Measurements from ENCODE around the gene GP1BB. TPM values are rescaled to one million over a fixed set of nuclear protein-coding genes. Genes with fewer than 3 reads are reported as not detected.
"Not testable (repeated sequence)": the region's sequence is repeated elsewhere in the genome, so short reads cannot be mapped to it uniquely, and the experiment has no call there.

The GP1BB gene
- 22.8 TPM for polyA plus RNA-seq (ENCODE audit: insufficient read length)

DNA sequence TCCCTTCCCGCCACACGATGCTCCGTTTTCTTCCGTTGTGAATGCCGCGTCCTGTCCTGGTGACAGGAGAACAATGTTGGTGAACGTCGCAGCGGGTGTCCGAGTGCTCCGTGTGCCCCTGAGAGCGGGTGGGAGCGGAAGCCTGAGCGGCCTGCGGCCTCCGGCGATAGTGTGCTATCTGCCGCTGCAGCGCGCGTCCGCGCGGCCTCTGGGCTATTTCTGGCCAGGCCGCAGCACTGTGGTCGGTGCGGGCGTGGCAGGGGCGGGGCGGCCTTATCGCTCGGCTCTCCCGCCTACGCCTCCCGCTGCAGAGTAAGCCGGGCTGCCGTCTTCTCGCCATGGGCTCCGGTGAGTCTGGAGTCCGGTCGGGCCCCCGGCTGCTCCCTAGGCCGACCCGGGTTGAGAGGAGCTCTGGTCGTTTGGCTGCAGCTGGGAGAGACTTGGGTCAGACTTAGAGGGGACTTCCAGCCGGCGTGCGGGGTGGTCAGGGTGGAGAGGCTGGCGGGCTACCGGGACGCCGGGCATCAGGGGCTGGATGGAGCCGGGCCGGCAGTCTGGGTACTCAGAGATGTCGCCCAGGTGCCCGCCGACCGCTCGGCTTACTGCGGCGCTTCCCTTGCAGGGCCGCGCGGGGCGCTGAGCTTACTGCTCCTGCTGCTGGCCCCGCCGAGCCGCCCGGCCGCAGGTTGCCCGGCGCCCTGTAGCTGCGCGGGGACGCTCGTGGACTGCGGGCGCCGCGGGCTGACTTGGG, at the start of gene GP1BB:
TSS of gene GP1BB (plus strand) at position 308 of the 751 bp plus-strand sequence. CDS start at position 339, 31 bp downstream.
- no peak for DNase-seq

DNA sequence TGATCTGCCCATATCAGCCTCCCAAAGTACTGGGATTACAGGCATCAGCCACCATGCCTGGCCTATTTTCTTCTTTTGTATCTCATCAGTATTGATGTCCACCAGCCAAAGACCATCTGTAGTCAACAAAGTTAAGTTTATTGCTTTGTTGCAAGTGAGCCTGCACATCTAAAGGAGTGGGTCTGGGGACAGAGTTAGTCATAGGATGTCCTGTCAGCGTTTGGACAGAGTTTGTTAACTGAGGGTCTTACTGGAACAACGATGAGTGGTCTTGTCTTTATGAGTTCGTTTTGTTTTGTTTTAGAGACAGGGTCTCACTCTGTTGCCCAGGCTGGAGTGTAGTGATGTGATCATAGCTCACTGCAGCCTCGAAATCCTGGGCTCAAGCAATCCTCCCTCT, 49.7 kb upstream of the GP1BB start:
- DNase-seq = no peak

DNA sequence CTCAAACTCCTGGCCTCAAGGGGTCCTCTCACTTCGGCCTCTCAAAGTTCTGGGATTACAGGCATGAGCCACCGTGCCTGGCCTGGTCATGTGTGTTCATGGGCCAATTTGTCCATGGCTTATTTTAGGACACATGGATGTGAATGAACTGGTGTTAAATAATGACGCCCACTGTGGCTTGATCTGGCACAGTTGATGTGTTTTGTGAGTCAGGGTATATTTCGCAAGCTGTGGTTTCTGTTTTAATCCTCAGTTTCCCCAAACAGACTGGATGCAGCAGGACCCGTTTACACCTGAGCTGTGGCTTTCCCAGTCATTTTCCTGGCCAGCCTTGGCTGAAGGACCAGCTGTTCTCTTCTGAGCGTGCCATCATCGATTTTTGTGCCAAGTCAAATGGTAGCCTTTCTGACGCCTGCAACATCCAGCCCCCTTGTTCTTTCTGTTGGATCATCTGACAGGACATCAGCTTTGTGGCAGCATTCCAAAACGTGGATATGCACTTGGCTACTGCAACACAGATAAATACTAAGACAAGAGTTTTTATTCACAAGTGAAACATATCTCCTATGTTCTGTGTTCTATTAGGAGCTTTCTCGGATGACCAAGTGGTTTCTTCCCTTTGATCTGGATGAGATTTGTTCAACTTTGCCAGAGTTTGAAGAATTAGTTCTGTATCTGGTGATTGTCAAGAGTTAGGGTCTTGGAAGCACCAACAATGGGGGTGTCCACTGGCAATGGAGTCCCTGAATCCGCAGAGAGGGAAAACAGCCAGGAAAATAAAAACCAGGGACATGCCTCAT, 49.0 kb upstream of the GP1BB start:
- DNase-seq = no peak

DNA sequence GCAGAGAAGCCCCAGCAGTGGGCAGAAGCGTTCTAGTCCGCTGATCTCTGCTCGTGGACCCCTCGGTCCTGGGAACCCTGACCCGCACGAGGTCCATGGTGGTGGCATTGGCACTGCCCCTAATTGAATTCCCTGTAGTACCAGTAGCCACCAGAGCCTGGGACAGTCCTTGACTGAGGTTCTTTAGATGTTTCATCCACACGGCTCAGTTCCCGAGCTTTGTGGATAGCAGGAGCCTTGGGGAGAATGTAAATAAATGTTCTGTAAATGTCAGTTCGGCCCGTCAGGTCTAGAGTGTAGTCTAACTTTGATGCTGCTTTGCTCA, 48.4 kb upstream of the GP1BB start:
- no peak for DNase-seq

DNA sequence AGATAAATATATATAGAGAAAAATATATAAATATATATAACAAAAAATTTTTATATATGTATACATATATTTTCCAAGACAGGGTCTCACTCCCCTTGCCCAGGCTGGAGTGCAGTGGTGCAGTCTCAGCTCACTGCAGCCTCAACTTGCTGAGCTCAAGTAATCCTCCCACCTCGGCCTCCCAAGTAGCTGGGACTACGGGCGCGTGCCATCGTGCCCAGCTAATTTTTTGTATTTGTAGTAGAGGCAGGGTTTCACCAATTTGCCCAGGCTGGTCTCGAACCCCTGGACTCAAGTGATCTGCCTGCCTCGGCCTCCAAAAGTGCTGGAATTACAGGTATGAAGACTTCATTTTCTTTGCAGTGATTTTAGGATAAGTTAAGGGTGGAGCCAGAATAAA, 47.9 kb upstream of the GP1BB start:
- DNase-seq = no peak

DNA sequence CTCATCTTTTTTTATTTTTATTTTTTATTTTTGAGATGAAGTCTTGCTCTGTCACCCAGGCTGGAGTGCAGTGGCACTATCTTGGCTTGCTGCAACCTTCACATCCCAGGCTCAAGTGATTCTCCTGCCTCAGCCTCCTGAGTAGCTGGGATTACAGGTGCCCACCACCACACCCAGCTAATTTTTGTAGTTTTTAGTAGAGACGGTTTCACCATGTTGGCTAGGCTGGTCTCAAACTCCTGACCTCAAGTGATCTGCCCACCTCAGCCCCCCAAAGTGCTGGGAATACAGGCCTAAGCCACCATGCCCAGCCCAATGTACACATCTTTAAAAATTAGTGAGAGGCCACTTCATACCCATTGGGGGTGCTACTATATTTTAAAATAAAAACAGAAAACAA, 46.9 kb upstream of the GP1BB start:
- not testable (repeated sequence) for DNase-seq

DNA sequence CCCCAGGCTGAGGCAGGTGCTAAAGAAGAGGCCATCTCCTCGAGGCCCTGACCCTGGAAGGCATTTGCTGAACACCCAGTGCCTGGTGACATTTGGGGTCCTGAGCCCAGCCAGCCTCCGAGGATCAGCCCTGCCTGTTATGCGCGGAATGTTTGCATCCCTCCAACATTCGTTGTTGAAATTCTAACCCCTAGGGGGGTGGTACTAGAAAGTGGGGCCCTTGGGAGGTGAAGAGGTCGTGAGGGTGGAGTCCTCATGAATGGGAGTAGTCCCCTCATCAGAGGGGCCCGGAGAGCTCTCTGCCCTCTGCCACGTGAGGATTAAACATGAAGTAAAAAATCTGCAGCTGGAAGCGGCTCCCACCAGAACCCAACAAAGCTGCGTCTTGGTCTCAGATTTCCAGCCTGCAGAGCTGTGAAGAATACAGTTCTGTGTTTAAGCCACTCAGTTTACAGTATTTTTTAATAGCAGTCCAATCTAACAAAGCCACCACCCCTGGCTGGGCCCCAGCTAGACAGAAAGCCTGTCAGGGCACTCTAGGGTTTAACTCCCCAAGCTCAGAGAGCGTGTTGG, 44.3 kb upstream of the GP1BB start:
- DNase-seq = no peak

DNA sequence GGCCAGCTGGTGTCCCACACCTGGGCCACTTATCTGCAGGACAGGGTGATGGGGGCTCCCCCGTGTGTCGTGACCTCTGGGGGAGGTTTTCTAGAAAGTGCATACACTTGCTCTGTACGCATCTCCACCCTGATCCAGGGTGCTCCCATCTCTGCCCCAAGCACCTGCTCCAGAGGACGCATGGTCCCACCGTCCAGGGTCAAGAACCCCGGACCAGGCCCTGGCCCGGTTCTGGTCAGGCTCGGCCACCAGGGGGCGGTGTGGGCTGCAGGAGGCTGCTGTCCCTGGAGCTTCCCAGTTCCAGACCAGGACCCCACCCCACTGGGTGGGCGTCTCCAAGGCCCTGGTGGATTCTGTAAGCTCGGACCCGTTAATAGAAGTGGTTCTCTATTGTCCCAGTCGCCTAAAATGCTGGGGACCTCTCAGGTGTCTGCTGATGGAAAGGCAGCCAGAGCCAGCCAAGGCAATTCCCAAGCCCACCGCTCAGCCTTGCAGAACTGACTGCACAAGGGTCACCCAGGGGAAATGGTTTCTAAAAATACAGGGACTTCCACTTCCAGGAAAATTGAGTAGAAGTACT, 43.7 kb upstream of the GP1BB start:
- no peak for DNase-seq

DNA sequence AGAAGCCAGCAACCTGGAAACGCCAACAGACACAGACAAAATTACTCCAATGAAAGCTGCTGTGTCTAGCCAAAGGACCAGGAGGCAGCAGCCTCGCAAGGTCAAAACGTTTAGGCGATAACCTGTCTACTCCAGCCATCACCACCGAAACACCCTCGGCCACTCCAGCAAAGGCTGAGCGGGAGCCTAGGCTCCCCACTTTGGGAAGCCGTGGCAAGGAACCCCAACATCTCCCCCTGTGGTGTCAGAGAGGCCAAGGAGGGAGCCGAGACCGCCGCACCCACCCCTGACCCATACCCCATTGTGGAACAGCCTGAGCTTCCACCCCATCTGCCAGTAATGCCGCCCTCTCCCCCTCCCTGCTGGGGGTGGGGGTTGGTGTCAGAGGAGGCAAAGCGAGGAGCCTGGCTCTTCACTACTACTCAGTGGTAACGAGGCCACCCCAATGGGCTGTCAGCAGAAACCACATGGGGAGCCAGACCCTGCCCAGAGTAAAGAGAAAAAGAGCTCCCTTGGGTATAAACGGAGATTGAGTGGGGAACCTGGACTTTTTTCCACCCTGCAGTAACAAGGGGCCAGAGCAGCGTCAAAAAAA, 43.0 kb upstream of the GP1BB start:
- DNase-seq = no peak

DNA sequence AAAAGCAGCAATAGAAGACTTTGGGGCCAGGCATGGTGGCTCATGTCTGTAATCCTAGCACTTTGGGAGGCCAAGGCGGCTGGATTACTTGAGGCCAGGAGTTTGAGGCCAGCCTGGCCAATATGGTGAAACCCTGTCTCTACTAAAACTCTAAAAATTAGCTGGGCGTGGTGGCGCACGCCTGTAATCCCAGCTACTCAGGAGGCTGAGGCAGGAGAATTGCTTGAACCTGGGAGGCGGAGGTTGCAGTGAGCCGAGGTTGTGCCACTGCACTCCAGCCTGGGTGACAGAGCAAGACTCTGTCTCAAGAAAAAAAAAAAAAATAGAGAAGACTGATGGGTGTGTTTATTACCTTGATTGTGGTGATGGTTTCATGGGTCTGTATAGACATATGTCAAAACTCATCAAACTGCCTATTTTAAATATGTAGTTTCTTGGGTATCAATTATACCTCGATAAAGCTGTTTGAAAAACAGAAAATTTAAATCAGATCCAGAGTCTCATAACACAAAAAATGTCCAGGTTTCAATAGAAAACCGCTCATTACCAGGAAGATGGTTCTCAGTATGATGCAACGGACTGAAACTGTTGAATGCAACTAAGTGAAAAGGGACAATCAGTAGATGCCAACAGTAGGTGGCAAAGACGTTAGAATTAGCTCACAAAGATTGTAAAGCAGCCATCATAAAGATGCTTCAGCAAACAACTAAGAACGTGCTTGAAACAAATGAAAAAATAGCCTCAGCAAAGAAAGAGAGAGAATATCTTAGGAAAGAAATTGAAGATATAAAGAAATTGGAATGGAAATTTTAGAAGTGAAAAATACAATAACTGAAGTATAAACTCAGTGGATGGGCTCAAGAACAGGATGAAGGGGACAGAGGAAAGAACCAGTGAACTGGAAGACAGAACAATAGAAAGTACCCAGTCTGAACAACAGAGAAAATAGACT, 42.2 kb upstream of the GP1BB start:
- no peak for DNase-seq

DNA sequence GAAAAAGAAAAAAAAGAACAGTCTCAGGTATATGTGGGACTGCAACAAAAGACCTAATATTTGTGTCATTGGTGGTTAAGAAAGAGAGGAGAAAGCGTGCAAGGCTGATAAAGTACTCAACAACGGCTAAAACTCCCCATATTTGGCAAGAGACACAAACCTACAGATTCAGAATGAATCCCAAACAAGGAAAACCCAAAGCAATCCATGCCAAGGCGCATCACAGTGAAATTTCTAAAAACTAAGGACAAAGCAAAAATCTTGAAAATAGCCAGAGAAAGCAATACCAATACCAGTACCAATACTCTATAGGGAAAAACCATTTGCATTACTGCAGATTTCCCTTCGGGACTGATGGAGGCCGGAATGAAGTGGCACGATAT, 41.5 kb upstream of the GP1BB start:
- no peak for DNase-seq

DNA sequence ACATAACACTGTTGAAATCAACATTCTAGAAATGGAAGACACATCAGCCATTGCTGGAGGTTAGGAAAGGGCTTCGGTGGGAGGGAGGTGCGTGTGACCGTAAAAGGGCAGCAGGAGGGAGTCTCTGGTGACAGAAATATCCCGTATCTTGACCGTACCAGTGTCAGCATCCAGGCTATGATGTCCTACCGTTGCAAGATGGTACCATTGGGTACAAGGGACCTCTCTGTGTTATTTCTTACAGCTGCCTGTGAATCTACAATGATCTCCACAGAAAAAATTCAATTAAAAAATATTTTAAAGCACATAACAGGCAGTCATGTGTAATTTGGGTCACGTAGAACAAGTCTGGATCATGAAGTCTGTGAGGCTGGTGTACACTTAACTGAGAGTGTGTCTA, 36.4 kb upstream of the GP1BB start:
- no peak for DNase-seq

DNA sequence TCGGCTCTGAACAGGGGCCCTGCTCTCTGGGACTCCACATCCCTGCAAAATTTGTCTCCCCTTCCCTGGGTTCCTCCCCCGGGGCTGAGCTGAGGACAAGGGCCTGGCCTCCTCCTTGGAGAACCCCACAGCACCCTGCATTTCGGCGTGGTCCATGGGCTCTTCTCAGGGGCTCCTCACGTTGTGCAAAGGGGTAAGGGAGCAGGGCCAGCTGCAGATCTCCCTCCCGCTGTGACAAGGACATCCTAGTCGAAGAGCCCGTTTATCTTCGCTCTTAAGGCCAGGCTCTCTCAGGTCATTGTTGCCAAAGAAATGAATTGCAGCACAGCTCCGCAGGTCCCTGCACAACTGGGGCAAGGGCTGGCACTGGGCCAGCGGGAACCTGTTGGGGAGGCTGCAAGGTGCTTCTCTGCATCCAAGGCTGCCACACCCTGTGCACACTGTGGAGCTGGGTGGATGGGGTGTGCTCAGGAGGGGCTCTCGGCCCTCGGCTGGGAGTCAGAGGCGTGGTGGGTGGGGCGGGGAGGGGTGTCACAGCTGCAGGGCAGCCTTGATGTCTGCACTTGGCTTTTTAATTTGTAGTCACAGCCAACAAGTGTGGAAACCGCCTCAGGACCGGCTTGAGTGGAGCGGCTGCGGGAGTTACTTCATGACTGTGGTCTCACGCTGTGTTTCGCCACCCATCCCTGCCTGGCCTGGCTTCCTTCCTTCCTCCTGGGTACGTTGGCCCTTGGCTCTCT, 35.6 kb upstream of the GP1BB start:
- no peak for DNase-seq

DNA sequence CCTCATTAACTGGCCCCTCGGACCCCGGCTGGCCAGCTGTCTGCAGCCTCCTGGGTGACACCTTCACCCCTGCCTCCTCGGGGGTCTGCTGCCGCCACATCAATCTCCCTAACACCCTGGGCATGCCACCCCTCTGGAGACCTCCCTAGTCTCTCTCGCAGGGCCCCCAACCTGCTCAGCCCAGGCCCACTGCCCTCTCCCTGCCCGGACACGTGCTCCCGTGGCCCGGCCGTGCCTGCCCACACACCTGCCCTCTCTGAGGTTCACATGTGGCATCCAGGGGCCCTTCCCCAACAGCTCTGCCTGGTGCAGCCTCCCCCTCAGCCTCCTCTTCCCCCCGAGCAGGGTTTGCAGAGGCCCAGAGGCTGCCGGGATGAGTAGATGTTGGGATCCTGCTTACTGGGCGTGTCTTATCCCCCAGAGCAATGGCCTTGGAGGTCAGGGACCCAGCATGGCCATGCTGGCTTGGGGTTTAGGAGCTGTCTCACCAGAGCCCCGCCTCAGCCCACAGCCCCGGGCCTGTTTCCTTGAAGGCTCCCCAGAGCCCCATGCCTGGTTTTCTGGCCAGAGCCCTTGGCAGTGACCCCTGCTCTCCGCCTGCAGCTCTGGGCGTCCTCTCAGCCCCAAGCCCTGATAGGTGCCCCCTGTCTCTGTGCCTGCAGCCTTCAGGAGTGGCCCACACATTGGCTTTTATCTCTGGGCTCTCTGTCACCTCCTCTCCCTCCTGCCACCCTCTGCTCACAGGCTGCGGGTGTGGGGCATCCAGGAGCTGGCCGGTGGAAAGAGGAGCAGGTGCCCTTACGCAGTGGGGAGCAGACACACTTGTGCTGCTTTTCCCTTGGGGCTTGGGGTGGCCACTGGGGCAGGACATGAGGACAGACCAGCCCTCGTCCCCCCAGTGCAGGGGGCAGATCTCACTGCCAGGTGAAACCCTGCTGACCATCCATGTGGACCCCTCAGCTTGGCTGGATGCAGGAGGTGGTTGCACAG, 34.7 kb upstream of the GP1BB start:
- no peak for DNase-seq

DNA sequence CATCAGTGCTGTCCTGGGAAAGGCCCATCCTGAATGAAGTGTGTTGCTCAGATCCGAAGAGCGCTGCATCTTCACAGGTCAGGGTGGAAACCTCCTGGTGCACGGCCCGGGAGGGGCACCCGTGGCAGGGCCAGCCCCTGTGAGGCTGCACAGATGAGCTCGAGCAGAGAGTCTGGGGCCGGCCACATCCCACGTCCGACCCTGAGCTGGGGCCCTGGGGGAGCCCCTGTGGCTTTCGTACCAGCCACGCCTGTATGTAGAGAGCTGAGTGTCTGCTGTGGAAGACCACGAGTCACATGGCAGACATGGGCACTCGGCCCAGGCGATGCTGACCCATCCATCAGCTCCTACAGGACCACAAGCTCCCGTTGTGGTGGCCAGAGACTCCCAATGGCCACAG, 33.9 kb upstream of the GP1BB start:
- DNase-seq = no peak

DNA sequence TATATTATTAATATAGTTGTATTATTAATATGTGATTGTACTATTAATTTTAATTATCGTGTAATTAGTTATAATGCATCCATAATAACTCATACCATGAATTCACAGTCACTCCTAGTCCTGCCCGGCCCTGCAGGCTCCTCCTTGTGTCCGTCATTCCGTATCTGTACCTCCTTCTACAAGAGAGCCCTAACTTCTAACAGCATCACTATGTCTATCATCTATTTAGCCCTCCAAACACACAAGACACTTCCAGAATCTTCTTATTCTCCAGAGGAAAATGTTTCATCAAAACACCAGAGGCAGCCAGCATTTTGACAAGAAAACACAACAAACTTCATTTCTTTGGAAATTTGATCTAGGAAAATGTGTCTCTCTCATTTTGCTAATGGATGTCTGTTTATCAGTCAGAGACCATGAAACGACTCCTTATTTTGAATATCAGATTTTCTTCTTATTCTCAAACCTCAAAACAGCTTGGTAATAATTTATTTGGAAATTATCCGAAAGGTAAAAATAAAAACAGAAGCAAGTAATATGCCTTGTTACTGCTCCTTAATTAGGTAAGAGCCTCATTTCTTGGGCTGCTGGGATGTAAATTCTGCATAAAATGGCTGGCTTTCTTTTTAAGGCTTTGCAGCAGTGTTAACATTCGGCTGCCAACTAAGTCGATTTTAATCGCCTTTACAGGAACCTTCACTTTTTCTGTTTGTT, 32.2 kb upstream of the GP1BB start:
- DNase-seq = no peak

DNA sequence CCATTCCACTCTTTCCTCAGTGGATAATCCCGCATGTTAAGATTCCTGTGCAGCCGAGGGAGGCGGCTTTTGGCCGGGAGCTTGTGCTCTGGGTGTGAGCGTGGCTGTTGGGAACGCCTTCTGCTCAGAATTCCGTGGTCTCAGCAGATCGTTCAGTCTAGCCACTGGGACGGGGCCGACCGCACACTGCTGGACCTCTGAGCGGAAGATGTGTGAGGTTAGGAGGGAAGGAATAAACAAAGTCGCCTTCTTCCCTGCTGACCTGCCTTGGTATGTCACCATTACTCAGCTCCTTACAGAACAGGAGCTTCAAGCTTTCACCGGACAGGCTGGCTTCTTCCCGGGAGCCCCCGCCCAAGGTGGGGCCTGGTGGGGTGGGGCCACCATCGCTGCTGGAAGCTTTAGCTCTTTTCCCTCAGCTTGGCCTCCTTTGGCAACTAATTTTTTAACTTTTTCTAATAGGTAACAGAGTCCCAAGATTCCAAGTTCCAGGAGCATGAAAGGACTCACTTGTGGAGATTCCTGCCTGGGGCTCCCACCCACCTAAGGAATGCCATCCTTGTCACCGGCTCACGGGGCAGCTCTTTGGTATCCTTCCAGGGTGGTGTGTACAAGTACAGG, 31.5 kb upstream of the GP1BB start:
- peak; percentile 62 for DNase-seq

DNA sequence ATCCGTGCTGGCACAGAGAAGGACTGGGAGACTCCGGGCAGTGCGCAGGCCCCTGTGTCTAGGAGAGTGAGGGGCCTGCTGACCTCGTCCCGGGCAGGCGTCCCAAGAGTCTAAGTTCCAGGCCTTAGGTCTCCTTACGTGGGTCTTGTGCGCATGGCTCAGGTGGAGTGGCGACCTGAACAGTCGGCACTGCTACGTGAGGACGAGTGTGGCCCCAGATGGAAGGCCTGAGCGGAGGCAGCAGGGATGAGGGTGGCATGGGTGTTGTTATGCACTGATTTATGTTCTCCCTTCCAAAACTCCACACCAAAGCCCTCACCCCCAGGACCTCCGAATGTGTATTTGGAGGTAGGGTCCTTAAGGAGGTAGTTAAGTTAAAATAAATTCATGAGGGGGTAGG, 29.8 kb upstream of the GP1BB start:
- DNase-seq = no peak

All from hindlimb muscle (tissue), 1 donor.